HepG2 (cell line): ENCODE data around the gene PDLIM7. TPM values are rescaled to one million over a fixed set of nuclear protein-coding genes. Genes with fewer than 3 reads are reported as not detected.

Source experiments
- CBX1 ChIP-seq: IDR thresholded peaks from one replicate; pipeline ENCODE4 v1.6.1; 2016; ENCODE audit warnings: antibody characterized with exemption, low read depth
- FOSL1 ChIP-seq: sonication (generic); formaldehyde crosslinking; IDR thresholded peaks from 2 replicates; pipeline ENCODE4 v1.9.0; 2021; ENCODE audit warnings: missing genetic modification reagents, borderline replicate concordance
- HHEX ChIP-seq: IDR thresholded peaks from 2 replicates; pipeline ENCODE4 v1.6.1; 2016; ENCODE audit warnings: control low read depth
- HIVEP1 ChIP-seq: sonication (generic); formaldehyde crosslinking; IDR thresholded peaks from 2 replicates; pipeline ENCODE4 v1.4.0; 2020; ENCODE audit warnings: mild to moderate bottlenecking, missing genetic modification reagents
- HOXA3 ChIP-seq: sonication (generic); formaldehyde crosslinking; IDR thresholded peaks from 2 replicates; pipeline ENCODE4 v1.5.0; 2020; ENCODE audit warnings: missing genetic modification reagents
- KLF11 ChIP-seq: IDR thresholded peaks from 2 replicates; pipeline ENCODE4 v1.6.1; 2016; ENCODE audit warnings: missing compliant biosample characterization
- MAZ ChIP-seq, 2 experiments: sonication (generic) in 1 of 2; formaldehyde crosslinking in 1 of 2; IDR thresholded peaks; 2 replicates each; pipeline versions ENCODE4 v1.5.0 to v1.6.1; 2012 to 2020; ENCODE audit warnings: low read depth in 2 of 2, mild to moderate bottlenecking in 2 of 2, borderline replicate concordance in 1 of 2, improper control_type of control experiment in 1 of 2, low read length in 1 of 2, missing genetic modification reagents in 1 of 2, moderate library complexity in 1 of 2
- MTF1 ChIP-seq: sonication (generic); formaldehyde crosslinking; IDR thresholded peaks from 2 replicates; pipeline ENCODE4 v1.5.0; 2020; ENCODE audit warnings: missing genetic modification reagents
- MTF2 ChIP-seq: sonication (generic); formaldehyde crosslinking; IDR thresholded peaks from 2 replicates; pipeline ENCODE4 v1.5.0; 2020; ENCODE audit warnings: missing genetic modification reagents, borderline replicate concordance
- NFE2 ChIP-seq: sonication (generic); formaldehyde crosslinking; IDR thresholded peaks from 2 replicates; pipeline ENCODE4 v1.4.0; 2020; ENCODE audit warnings: missing genetic modification reagents
- POLR2G ChIP-seq: fragments of 200-400 bp; formaldehyde crosslinking; IDR thresholded peaks from 2 replicates; pipeline ENCODE4 v1.6.1; 2018; ENCODE audit warnings: mild to moderate bottlenecking, low read depth, low read length, moderate library complexity
- ZNF251 ChIP-seq: sonication (generic); formaldehyde crosslinking; IDR thresholded peaks from 2 replicates; pipeline ENCODE4 v1.9.0; 2021; ENCODE audit warnings: mild to moderate bottlenecking, missing genetic modification reagents
- ZNF274 ChIP-seq: sonication (generic); formaldehyde crosslinking; IDR thresholded peaks from 2 replicates; pipeline ENCODE4 v1.5.1; 2020; ENCODE audit warnings: mild to moderate bottlenecking, missing genetic modification reagents
- ZNF383 ChIP-seq: sonication (generic); formaldehyde crosslinking; IDR thresholded peaks from 2 replicates; pipeline ENCODE4 v1.4.0; 2020; ENCODE audit warnings: missing genetic modification reagents, mild to moderate bottlenecking, borderline replicate concordance
- ZNF546 ChIP-seq: sonication (generic); formaldehyde crosslinking; conservative IDR thresholded peaks from 2 replicates; pipeline ENCODE4 v1.8.1; 2023; ENCODE audit warnings: mild to moderate bottlenecking, missing genetic modification reagents
- ZNF556 ChIP-seq: sonication (generic); formaldehyde crosslinking; IDR thresholded peaks from 2 replicates; pipeline ENCODE4 v1.4.0; 2020; ENCODE audit warnings: mild to moderate bottlenecking, missing genetic modification reagents, borderline replicate concordance
- ZNF839 ChIP-seq: sonication (generic); formaldehyde crosslinking; IDR thresholded peaks from 2 replicates; pipeline ENCODE4 v1.4.0; 2020; ENCODE audit warnings: missing genetic modification reagents, mild to moderate bottlenecking, borderline replicate concordance
- polyA plus RNA-seq, 8 experiments: library from polyadenylated mRNA; depleted of rRNA in 3 of 8; stranded (reverse) in 7 of 8; unstranded in 1 of 8; fragments of >200 nt; fragmentation: Illumina TruSeq in 4 of 8; extraction: Trizol in 4 of 8; gene quantifications; 2 replicates each; pipeline versions ENCODE4 v1.2.1 to v1.2.3, GENCODE V29; 2011 to 2016; ENCODE audit warnings: low read depth in 4 of 8, missing spikeins in 1 of 8, mixed read lengths in 1 of 8; ENCODE audit not compliant: insufficient read depth in 1 of 8
- total RNA-seq, 5 experiments: library from RNA; depleted of rRNA; stranded (reverse); fragments of >200 nt; fragmentation: Illumina TruSeq; extraction: Trizol; gene quantifications; 2 replicates each; pipeline ENCODE4 v1.2.3, GENCODE V29; 2016; ENCODE audit warnings: low read depth in 1 of 5
- TF ChIP-seq, protein P1 (sequence below): IDR thresholded peaks from 2 replicates; pipeline ENCODE4 v1.6.1; 2016; ENCODE audit warnings: mild to moderate bottlenecking
- TF ChIP-seq, protein P2 (sequence below): sonication (generic); formaldehyde crosslinking; IDR thresholded peaks from 2 replicates; pipeline ENCODE4 v1.5.1; 2020; ENCODE audit warnings: mild to moderate bottlenecking, missing genetic modification reagents, moderate library complexity
- TF ChIP-seq, protein P3 (sequence below): sonication (generic); formaldehyde crosslinking; IDR thresholded peaks from 2 replicates; pipeline ENCODE4 v1.4.0; 2020; ENCODE audit warnings: mild to moderate bottlenecking, missing genetic modification reagents
- TF ChIP-seq, protein P4 (sequence below): IDR thresholded peaks from 2 replicates; pipeline ENCODE4 v1.6.1; 2016; ENCODE audit warnings: mild to moderate bottlenecking, missing biosample characterization, missing genetic modification reagents
- TF ChIP-seq, protein P5 (sequence below): sonication (generic); formaldehyde crosslinking; conservative IDR thresholded peaks from 2 replicates; pipeline ENCODE4 v1.4.0; 2020; ENCODE audit warnings: missing genetic modification reagents

Gene PDLIM7
- total and polyA plus RNA-seq, 2 of the 13 experiments (the other 11 are each of a cell fraction or from before 2014, with no cell fraction given) = 21.1 to 31.3 TPM

DNA sequence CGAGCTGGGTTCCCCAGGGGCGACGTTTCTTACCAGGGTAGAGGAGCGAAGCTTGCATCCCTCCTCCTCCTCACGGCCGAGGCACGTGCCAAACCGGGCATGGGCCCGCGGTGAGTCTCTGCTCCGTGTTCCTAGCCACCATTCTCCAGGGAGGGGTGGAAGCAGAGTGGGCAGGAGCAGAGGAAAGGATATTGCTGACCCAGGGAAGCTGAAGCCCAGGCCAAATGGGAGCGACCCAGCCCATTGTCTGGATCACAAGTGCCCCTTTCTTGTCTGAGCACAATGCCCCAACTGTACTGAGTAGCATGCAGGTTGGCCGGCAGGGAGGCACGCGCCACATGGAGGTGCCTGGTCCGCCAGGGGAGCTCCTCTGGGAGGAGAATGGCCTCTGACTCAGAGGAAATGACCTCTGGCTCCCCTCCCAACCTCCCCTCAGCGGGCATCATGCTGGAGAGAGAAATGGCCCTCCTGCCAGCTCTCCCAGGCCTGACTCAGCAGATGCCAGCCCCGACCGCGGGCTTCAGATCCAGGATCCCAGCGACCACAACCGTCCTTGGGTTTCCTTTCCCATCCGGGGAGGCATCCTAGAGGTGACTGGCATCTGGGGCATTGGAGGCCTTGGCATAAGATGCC is 49.7 kb downstream of the PDLIM7 start (continued):
- TF ChIP-seq, protein P1, sequence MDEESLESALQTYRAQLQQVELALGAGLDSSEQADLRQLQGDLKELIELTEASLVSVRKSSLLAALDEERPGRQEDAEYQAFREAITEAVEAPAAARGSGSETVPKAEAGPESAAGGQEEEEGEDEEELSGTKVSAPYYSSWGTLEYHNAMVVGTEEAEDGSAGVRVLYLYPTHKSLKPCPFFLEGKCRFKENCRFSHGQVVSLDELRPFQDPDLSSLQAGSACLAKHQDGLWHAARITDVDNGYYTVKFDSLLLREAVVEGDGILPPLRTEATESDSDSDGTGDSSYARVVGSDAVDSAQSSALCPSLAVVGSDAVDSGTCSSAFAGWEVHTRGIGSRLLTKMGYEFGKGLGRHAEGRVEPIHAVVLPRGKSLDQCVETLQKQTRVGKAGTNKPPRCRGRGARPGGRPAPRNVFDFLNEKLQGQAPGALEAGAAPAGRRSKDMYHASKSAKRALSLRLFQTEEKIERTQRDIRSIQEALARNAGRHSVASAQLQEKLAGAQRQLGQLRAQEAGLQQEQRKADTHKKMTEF (CRISPR knock-in tag) = peak; percentile 74
- TF ChIP-seq MAZ (IDR thresholded peaks at IDR 0.05; ENCODE audit: borderline replicate concordance, low read depth, low read length) (no peak; the same call in 1 of the 2 replicates), MAZ (CRISPR knock-in tag; IDR thresholded peaks at IDR 0.05; ENCODE audit: low read depth) (no peak), ZNF546 (CRISPR knock-in tag) (0 out of 2 replicates have a peak, but pooled peaks have one; percentile 23), ZNF383 (CRISPR knock-in tag) (no peak), POLR2G (peak; percentile 91), ZNF839 (no peak), HOXA3 (CRISPR knock-in tag) (peak; percentile 43; the same call in 1 of the 2 replicates), MTF2 (no peak), MTF1 (CRISPR knock-in tag) (no peak), CBX1 (no peak), HIVEP1 (CRISPR knock-in tag) (peak; percentile 87), ZNF274 (CRISPR knock-in tag) (0 out of 2 replicates have a peak, but pooled peaks have one; percentile 36), KLF11 (no peak), FOSL1 (CRISPR knock-in tag) (peak; percentile 61; the same call in 1 of the 2 replicates), HHEX (no peak), ZNF251 (CRISPR knock-in tag) (no peak), NFE2 (no peak), ZNF556 (CRISPR knock-in tag) (0 out of 2 replicates have a peak, but pooled peaks have one; percentile 67)
- TF ChIP-seq, protein P2, sequence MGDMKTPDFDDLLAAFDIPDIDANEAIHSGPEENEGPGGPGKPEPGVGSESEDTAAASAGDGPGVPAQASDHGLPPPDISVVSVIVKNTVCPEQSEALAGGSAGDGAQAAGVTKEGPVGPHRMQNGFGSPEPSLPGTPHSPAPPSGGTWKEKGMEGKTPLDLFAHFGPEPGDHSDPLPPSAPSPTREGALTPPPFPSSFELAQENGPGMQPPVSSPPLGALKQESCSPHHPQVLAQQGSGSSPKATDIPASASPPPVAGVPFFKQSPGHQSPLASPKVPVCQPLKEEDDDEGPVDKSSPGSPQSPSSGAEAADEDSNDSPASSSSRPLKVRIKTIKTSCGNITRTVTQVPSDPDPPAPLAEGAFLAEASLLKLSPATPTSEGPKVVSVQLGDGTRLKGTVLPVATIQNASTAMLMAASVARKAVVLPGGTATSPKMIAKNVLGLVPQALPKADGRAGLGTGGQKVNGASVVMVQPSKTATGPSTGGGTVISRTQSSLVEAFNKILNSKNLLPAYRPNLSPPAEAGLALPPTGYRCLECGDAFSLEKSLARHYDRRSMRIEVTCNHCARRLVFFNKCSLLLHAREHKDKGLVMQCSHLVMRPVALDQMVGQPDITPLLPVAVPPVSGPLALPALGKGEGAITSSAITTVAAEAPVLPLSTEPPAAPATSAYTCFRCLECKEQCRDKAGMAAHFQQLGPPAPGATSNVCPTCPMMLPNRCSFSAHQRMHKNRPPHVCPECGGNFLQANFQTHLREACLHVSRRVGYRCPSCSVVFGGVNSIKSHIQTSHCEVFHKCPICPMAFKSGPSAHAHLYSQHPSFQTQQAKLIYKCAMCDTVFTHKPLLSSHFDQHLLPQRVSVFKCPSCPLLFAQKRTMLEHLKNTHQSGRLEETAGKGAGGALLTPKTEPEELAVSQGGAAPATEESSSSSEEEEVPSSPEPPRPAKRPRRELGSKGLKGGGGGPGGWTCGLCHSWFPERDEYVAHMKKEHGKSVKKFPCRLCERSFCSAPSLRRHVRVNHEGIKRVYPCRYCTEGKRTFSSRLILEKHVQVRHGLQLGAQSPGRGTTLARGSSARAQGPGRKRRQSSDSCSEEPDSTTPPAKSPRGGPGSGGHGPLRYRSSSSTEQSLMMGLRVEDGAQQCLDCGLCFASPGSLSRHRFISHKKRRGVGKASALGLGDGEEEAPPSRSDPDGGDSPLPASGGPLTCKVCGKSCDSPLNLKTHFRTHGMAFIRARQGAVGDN (CRISPR knock-in tag) = peak; percentile 97
- TF ChIP-seq, protein P3, sequence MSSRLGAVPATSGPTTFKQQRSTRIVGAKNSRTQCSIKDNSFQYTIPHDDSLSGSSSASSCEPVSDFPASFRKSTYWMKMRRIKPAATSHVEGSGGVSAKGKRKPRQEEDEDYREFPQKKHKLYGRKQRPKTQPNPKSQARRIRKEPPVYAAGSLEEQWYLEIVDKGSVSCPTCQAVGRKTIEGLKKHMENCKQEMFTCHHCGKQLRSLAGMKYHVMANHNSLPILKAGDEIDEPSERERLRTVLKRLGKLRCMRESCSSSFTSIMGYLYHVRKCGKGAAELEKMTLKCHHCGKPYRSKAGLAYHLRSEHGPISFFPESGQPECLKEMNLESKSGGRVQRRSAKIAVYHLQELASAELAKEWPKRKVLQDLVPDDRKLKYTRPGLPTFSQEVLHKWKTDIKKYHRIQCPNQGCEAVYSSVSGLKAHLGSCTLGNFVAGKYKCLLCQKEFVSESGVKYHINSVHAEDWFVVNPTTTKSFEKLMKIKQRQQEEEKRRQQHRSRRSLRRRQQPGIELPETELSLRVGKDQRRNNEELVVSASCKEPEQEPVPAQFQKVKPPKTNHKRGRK (CRISPR knock-in tag) = no peak
- TF ChIP-seq, protein P4, sequence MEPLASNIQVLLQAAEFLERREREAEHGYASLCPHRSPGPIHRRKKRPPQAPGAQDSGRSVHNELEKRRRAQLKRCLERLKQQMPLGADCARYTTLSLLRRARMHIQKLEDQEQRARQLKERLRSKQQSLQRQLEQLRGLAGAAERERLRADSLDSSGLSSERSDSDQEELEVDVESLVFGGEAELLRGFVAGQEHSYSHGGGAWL (CRISPR knock-in tag) = peak; percentile 61
- TF ChIP-seq, protein P5, sequence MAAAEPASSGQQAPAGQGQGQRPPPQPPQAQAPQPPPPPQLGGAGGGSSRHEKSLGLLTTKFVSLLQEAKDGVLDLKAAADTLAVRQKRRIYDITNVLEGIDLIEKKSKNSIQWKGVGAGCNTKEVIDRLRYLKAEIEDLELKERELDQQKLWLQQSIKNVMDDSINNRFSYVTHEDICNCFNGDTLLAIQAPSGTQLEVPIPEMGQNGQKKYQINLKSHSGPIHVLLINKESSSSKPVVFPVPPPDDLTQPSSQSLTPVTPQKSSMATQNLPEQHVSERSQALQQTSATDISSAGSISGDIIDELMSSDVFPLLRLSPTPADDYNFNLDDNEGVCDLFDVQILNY (CRISPR knock-in tag) = no peak
